Prostate gland (tissue), 2 donors: Measurements from ENCODE around the gene OTOR. TPM values are rescaled to one million over a fixed set of nuclear protein-coding genes. Genes with fewer than 3 reads are reported as not detected.

Experiments used
- DNase-seq: peaks from one replicate; pipeline ENCODE4 v3.0.0-alpha.2; 2019; ENCODE audit warnings: low spot score
- H3K27ac ChIP-seq, 2 donors: fragments of 200-600 bp; sonication (generic); 2 replicates each; pipeline ENCODE4 v1.5.1; 2017 to 2019
- H3K27me3 ChIP-seq: fragments of 200-600 bp; sonication (generic); replicated peaks from 2 replicates; pipeline ENCODE4 v1.5.1; 2019; ENCODE audit not compliant: insufficient read depth
- H3K36me3 ChIP-seq, 2 donors: fragments of 200-600 bp; sonication (generic); 1 replicate in 1 of 2; 2 replicates in 1 of 2; pipeline versions ENCODE4 v1.5.1 to v1.8.1; 2017 to 2019
- H3K4me1 ChIP-seq: fragments of 200-600 bp; sonication (generic); replicated peaks from 2 replicates; pipeline ENCODE4 v1.5.1; 2019
- H3K4me3 ChIP-seq, 2 donors: fragments of 200-600 bp; sonication (generic); 2 replicates each; pipeline ENCODE4 v1.5.1; 2017 to 2019
- H3K9me3 ChIP-seq: fragments of 200-600 bp; sonication (generic); 2 replicates; pipeline ENCODE4 v1.5.1; 2017
- CTCF ChIP-seq, 4 experiments: fragments of 200-600 bp in 2 of 4; fragments of 450-650 bp in 2 of 4; sonication (generic) in 2 of 4; IDR thresholded peaks; 1 replicate in 3 of 4; 2 replicates in 1 of 4; pipeline ENCODE4 v1.5.1; 2016 to 2019; ENCODE audit warnings: antibody characterized with exemption in 4 of 4, mild to moderate bottlenecking in 2 of 4, moderate library complexity in 2 of 4
- POLR2A ChIP-seq: fragments of 450-650 bp; IDR thresholded peaks from one replicate; pipeline ENCODE4 v1.6.1; 2016; ENCODE audit warnings: antibody characterized with exemption, mild to moderate bottlenecking
- POLR2AphosphoS5 ChIP-seq: sonication (generic); formaldehyde crosslinking; IDR thresholded peaks from one replicate; pipeline ENCODE4 v1.6.1; 2017; ENCODE audit warnings: antibody characterized with exemption
- WGBS: methylation state at CpG from one replicate; pipeline ENCODE4 v1.1.5; 2018; 5-methylcytosine and 5-hydroxymethylcytosine counted together
- intact Hi-C: fragments of 100-400 bp; cut with DNase I; formaldehyde crosslinking; loops from one replicate; pipeline ENCODE4 v1.14.2; 2022
- total RNA-seq, 2 donors: library from RNA; depleted of rRNA; stranded (reverse); fragments of >200 nt; gene quantifications; one replicate each; pipeline ENCODE4 v1.1.0, GENCODE V29; 2016

Gene OTOR
- total RNA-seq, 2 donors from 2014 or later = not detected

- no peaks in the 10 kb centered on the region for H3K36me3 ChIP-seq
- DNase-seq = no peak
- TF ChIP-seq POLR2A (no peak), CTCF (IDR thresholded peaks at IDR 0.05) (no peak), POLR2AphosphoS5 (no peak)
- H3K4me1 ChIP-seq = no peaks in the 10 kb centered on the region
- no peak overlapping the region for H3K4me3 ChIP-seq
- H3K27ac ChIP-seq = no peak overlapping the region
- intact Hi-C loops = no loop called here
- 71% methylated on average over 5 of the region's 5 CpGs for WGBS
- no peaks in the 10 kb centered on the region for H3K9me3 ChIP-seq
- H3K27me3 ChIP-seq = no peaks in the 10 kb centered on the region
Observed at GRCh38 chr20:16745204-16745603, 3.0 kb upstream of the OTOR start.

GRCh38 chr20:16747291-16747811 is 807 bp upstream of the OTOR start:
- TF ChIP-seq CTCF (IDR thresholded peaks at IDR 0.05) (peak in 1 of 4 experiments; percentile 6), POLR2A (no peak), POLR2AphosphoS5 (peak; percentile 69)
- H3K9me3 ChIP-seq = no peaks in the 10 kb centered on the region
- no peaks in the 10 kb centered on the region for H3K4me1 ChIP-seq
- WGBS = 28% methylated on average over 3 of the region's 3 CpGs
- H3K27ac ChIP-seq = no peak overlapping the region
- DNase-seq = peak; percentile 54
- intact Hi-C loops = no loop called here
- no peak overlapping the region for H3K4me3 ChIP-seq
- no peaks in the 10 kb centered on the region for H3K27me3 ChIP-seq
- H3K36me3 ChIP-seq = no peaks in the 10 kb centered on the region

GRCh38 chr20:16749573-16749972 is 1.4 kb downstream of the OTOR start:
- 61% methylated on average over 11 of the region's 11 CpGs for WGBS
- DNase-seq = no peak
- H3K9me3 ChIP-seq = no peaks in the 10 kb centered on the region
- H3K4me1 ChIP-seq = no peaks in the 10 kb centered on the region
- intact Hi-C loops = no loop called here
- no peak overlapping the region for H3K4me3 ChIP-seq
- no peak overlapping the region for H3K27ac ChIP-seq
- H3K27me3 ChIP-seq = no peaks in the 10 kb centered on the region
- H3K36me3 ChIP-seq = no peaks in the 10 kb centered on the region
- TF ChIP-seq POLR2A = no peak
- no peak for TF ChIP-seq CTCF (IDR thresholded peaks at IDR 0.05)
- TF ChIP-seq POLR2AphosphoS5 = no peak

GRCh38 chr20:16752082-16752481 is 3.9 kb downstream of the OTOR start:
- H3K9me3 ChIP-seq = no peaks in the 10 kb centered on the region
- intact Hi-C loops = no loop called here
- 90% methylated on average over 1 of the region's 1 CpG for WGBS
- no peak overlapping the region for H3K27ac ChIP-seq
- H3K4me3 ChIP-seq = no peak overlapping the region
- no peaks in the 10 kb centered on the region for H3K27me3 ChIP-seq
- DNase-seq = no peak
- H3K4me1 ChIP-seq = no peaks in the 10 kb centered on the region
- H3K36me3 ChIP-seq = no peaks in the 10 kb centered on the region
- TF ChIP-seq CTCF (IDR thresholded peaks at IDR 0.05) = no peak
- TF ChIP-seq POLR2A = no peak
- TF ChIP-seq POLR2AphosphoS5 = no peak

- no peak for DNase-seq
- no peak for TF ChIP-seq CTCF (IDR thresholded peaks at IDR 0.05)
- TF ChIP-seq POLR2AphosphoS5 = no peak
- no peak for TF ChIP-seq POLR2A
- no peaks in the 10 kb centered on the region for H3K27me3 ChIP-seq
- H3K4me1 ChIP-seq = no peaks in the 10 kb centered on the region
- H3K4me3 ChIP-seq = no peak overlapping the region
- intact Hi-C loops = no loop called here
- H3K9me3 ChIP-seq = no peaks in the 10 kb centered on the region
- no peaks in the 10 kb centered on the region for H3K36me3 ChIP-seq
- no peak overlapping the region for H3K27ac ChIP-seq
Observed at GRCh38 chr20:16752901-16753300, 4.7 kb downstream of the OTOR start.
